ENCODE measurements around the gene CA5A. TPM values are rescaled to one million over a fixed set of nuclear protein-coding genes. Genes with fewer than 3 reads are reported as not detected.

CA5A gene
- total and polyA plus RNA-seq, 2 of the 13 experiments (the other 11 are each of a cell fraction or from before 2014, with no cell fraction given) = 66.8 to 106 TPM

DNA sequence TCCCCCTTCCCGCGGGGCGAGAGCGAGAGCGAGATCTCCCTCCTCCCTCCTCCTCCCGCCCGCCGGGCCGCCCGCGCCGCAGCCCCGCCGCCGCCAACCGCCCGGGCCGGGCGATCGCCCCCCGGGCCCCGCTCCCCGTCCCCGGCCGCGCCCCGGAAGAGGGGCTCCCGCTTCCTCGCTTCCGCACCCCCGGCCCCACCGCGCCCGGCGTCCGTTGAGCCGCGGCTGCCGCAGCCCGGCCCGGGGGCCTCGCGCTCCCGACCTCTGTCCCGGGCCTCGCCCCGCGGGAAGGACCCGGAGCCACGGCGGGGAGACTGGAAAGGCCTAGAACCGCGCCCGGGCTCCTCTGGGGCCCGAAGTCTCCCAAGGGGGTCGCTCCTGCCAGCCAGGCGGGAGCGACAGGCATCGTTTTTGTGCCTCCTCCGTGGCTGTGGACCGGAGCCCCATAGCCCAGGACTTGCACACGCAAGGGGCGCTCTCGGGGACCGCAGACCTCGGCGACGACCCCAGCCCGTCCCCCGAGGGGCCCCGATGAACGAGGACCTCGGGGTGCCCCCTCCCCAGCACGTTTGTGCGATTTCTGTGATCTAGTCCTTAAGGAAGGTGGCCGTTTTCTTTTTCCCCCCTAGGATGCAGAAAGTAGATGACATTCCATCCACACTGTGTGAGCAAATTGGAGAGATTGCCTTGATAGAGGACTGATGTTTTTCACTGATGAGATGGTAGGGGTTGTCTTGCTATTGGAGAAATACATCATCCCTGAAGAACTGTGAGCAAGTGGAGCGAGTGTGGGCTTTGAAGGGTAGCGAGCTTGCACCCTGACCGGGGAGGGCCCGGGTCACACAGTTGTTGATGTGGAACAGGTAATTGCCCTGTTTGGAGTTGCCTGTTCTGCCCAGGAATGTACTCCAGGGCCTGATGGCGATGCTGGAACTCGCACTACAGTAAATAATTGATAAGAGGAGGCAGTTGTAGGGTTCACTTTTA lies 15.5 kb upstream of the CA5A start (continued):
- no peak for TF ChIP-seq STAT6 (CRISPR knock-in tag; IDR thresholded peaks at IDR 0.05; ENCODE audit: borderline replicate concordance)
- TF ChIP-seq KAT7 (CRISPR knock-in tag; IDR thresholded peaks at IDR 0.05; ENCODE audit: borderline replicate concordance) = no peak
- TF ChIP-seq GATAD2A (CRISPR knock-in tag; IDR thresholded peaks at IDR 0.05) = peak; percentile 16; the same call in 1 of the 2 replicates
- no peak for TF ChIP-seq REXO4 (CRISPR knock-in tag; IDR thresholded peaks at IDR 0.05; ENCODE audit: borderline replicate concordance)
- TF ChIP-seq, protein P1, sequence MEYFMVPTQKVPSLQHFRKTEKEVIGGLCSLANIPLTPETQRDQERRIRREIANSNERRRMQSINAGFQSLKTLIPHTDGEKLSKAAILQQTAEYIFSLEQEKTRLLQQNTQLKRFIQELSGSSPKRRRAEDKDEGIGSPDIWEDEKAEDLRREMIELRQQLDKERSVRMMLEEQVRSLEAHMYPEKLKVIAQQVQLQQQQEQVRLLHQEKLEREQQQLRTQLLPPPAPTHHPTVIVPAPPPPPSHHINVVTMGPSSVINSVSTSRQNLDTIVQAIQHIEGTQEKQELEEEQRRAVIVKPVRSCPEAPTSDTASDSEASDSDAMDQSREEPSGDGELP (IDR thresholded peaks at IDR 0.05; ENCODE audit: borderline replicate concordance, low read depth) = no peak
- no peak for TF ChIP-seq SP5 (CRISPR knock-in tag; IDR thresholded peaks at IDR 0.05; ENCODE audit: borderline replicate concordance, low read depth)
- TF ChIP-seq MTA3 (CRISPR knock-in tag; IDR thresholded peaks at IDR 0.05) = no peak
- no peak for TF ChIP-seq KLF13 (CRISPR knock-in tag; IDR thresholded peaks at IDR 0.05)
- no peak for TF ChIP-seq ZNF230 (CRISPR knock-in tag; IDR thresholded peaks at IDR 0.05)
- TF ChIP-seq, protein P2, sequence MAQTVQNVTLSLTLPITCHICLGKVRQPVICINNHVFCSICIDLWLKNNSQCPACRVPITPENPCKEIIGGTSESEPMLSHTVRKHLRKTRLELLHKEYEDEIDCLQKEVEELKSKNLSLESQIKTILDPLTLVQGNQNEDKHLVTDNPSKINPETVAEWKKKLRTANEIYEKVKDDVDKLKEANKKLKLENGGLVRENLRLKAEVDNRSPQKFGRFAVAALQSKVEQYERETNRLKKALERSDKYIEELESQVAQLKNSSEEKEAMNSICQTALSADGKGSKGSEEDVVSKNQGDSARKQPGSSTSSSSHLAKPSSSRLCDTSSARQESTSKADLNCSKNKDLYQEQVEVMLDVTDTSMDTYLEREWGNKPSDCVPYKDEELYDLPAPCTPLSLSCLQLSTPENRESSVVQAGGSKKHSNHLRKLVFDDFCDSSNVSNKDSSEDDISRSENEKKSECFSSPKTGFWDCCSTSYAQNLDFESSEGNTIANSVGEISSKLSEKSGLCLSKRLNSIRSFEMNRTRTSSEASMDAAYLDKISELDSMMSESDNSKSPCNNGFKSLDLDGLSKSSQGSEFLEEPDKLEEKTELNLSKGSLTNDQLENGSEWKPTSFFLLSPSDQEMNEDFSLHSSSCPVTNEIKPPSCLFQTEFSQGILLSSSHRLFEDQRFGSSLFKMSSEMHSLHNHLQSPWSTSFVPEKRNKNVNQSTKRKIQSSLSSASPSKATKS (CRISPR knock-in tag; IDR thresholded peaks at IDR 0.05) = no peak
- TF ChIP-seq ZNF253 (CRISPR knock-in tag; IDR thresholded peaks at IDR 0.05; ENCODE audit: borderline replicate concordance) = no peak
- 0 out of 2 replicates have a peak, but pooled peaks have one; percentile 29 for TF ChIP-seq ZNF572 (CRISPR knock-in tag; IDR thresholded peaks at IDR 0.05)
- no peak for TF ChIP-seq NAIF1 (CRISPR knock-in tag; IDR thresholded peaks at IDR 0.05; ENCODE audit: borderline replicate concordance)
- TF ChIP-seq MIER2 (CRISPR knock-in tag; IDR thresholded peaks at IDR 0.05) = no peak
- peak; percentile 46; the same call in 1 of the 2 replicates for TF ChIP-seq ZNF329 (CRISPR knock-in tag; IDR thresholded peaks at IDR 0.05; ENCODE audit: low read depth)
- no peak for TF ChIP-seq DBP (CRISPR knock-in tag; IDR thresholded peaks at IDR 0.05; ENCODE audit: not compliant biosample characterization)
- TF ChIP-seq KDM4B (CRISPR knock-in tag; IDR thresholded peaks at IDR 0.05) = peak; percentile 25; the same call in 1 of the 2 replicates
- no peak for TF ChIP-seq TGIF2 (CRISPR knock-in tag; IDR thresholded peaks at IDR 0.05)
- no peak for TF ChIP-seq ELF4 (CRISPR knock-in tag; IDR thresholded peaks at IDR 0.05; ENCODE audit: borderline replicate concordance)
- no peak for TF ChIP-seq CHD2 (IDR thresholded peaks at IDR 0.05; ENCODE audit: low read depth, low read length)
- TF ChIP-seq SNAPC2 (CRISPR knock-in tag; IDR thresholded peaks at IDR 0.05) = no peak
- peak; percentile 44; the same call in 1 of the 2 replicates for TF ChIP-seq ZIK1 (CRISPR knock-in tag; IDR thresholded peaks at IDR 0.05; ENCODE audit: borderline replicate concordance, low read depth)
- peak; percentile 28; the same call in 1 of the 2 replicates for TF ChIP-seq RXRA (CRISPR knock-in tag; IDR thresholded peaks at IDR 0.05)
- no peak for TF ChIP-seq GATA4 (IDR thresholded peaks at IDR 0.05; ENCODE audit: borderline replicate concordance, low read depth)
